GM19372 (cell line): ENCODE measurements around the gene FAM169A.
"Not testable (repeated sequence)": the region's sequence is repeated elsewhere in the genome, so short reads cannot be mapped to it uniquely, and the experiment has no call there.

ENCODE experiments used
- ATAC-seq: cut with Tn5 transposase; IDR thresholded peaks from one replicate; pipeline ENCODE4 v1.9.1; 2021; ENCODE audit warnings: mild to moderate bottlenecking, low read depth, moderate library complexity; ENCODE audit not compliant: unreplicated experiment

The FAM169A gene

GRCh38 chr5:74810915-74811314 lies 55.3 kb downstream of the FAM169A start:
- ATAC-seq = no peak

GRCh38 chr5:74801941-74802340 lies 64.2 kb downstream of the FAM169A start:
- no peak for ATAC-seq

GRCh38 chr5:74801197-74801596 lies 65.0 kb downstream of the FAM169A start:
- ATAC-seq = no peak

GRCh38 chr5:74798977-74799911 lies 66.9 kb downstream of the FAM169A start:
- ATAC-seq = no peak

- not testable (repeated sequence) for ATAC-seq
Observed at GRCh38 chr5:74791669-74792068, 74.5 kb downstream of the FAM169A start.

GRCh38 chr5:74787424-74787823 lies 78.8 kb downstream of the FAM169A start:
- ATAC-seq = no peak

GRCh38 chr5:74786851-74787250 lies 79.3 kb downstream of the FAM169A start:
- no peak for ATAC-seq

GRCh38 chr5:74778609-74779008 lies 87.6 kb downstream of the FAM169A start:
- ATAC-seq = no peak

GRCh38 chr5:74772359-74772758 lies 93.8 kb downstream of the FAM169A start:
- no peak for ATAC-seq

GRCh38 chr5:74767579-74767913 lies 98.6 kb downstream of the FAM169A start:
- ATAC-seq = peak; percentile 28

GRCh38 chr5:74766849-74767578 lies 99.2 kb downstream of the FAM169A start, which contains the start of the genes GFM2 and NSA2:
GFM2 (minus strand) TSS chr5:74767117; CDS start chr5:74763742, 3,375 bp downstream.
NSA2 (plus strand) TSS chr5:74767249; CDS start chr5:74767361, 112 bp downstream.
- ATAC-seq = peak; percentile 87

- peak; percentile 24 for ATAC-seq
Observed at GRCh38 chr5:74766418-74766848, 99.8 kb downstream of the FAM169A start.

- ATAC-seq = no peak
Observed at GRCh38 chr5:74765929-74766328, 100.3 kb downstream of the FAM169A start.

GRCh38 chr5:74765201-74765600 lies 101.0 kb downstream of the FAM169A start:
- no peak for ATAC-seq

- no peak for ATAC-seq
Observed at GRCh38 chr5:74763504-74763903, 102.7 kb downstream of the FAM169A start.

GRCh38 chr5:74762599-74762998 lies 103.6 kb downstream of the FAM169A start:
- ATAC-seq = no peak

GRCh38 chr5:74761241-74761640 lies 104.9 kb downstream of the FAM169A start:
- no peak for ATAC-seq

GRCh38 chr5:74748742-74749141 lies 117.4 kb downstream of the FAM169A start:
- ATAC-seq = not testable (repeated sequence)

GRCh38 chr5:74738406-74738805 lies 127.8 kb downstream of the FAM169A start:
- ATAC-seq = no peak

GRCh38 chr5:74736759-74737158 lies 129.4 kb downstream of the FAM169A start:
- ATAC-seq = no peak
